Coronary artery (tissue), 2 donors: Measurements from ENCODE around the gene KCNJ2.

Source experiments
- DNase-seq: peaks from one replicate; pipeline ENCODE4 v3.0.0-alpha.2; 2017; ENCODE audit warnings: low spot score
- H3K27ac ChIP-seq, 2 donors: fragments of 200-600 bp; sonication (generic); one replicate each; pipeline ENCODE4 v1.5.1; 2016 to 2019
- H3K4me3 ChIP-seq: fragments of 200-600 bp; sonication (generic); 2 replicates; pipeline ENCODE4 v1.5.1; 2016; ENCODE audit warnings: mild to moderate bottlenecking, moderate library complexity
- TF ChIP-seq, protein P1 (sequence below): fragments of 200-600 bp; sonication (generic); IDR thresholded peaks from one replicate; pipeline ENCODE4 v1.5.1; 2019; ENCODE audit warnings: antibody characterized with exemption

The KCNJ2 gene

GRCh38 chr17:70127221-70127873, 42.0 kb upstream of the KCNJ2 start:
- TF ChIP-seq, protein P1, sequence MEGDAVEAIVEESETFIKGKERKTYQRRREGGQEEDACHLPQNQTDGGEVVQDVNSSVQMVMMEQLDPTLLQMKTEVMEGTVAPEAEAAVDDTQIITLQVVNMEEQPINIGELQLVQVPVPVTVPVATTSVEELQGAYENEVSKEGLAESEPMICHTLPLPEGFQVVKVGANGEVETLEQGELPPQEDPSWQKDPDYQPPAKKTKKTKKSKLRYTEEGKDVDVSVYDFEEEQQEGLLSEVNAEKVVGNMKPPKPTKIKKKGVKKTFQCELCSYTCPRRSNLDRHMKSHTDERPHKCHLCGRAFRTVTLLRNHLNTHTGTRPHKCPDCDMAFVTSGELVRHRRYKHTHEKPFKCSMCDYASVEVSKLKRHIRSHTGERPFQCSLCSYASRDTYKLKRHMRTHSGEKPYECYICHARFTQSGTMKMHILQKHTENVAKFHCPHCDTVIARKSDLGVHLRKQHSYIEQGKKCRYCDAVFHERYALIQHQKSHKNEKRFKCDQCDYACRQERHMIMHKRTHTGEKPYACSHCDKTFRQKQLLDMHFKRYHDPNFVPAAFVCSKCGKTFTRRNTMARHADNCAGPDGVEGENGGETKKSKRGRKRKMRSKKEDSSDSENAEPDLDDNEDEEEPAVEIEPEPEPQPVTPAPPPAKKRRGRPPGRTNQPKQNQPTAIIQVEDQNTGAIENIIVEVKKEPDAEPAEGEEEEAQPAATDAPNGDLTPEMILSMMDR = no peak
- no peak for DNase-seq
- Histone ChIP-seq H3K4me3 (no peak overlapping the region), H3K27ac (no peak overlapping the region)

- H3K27ac ChIP-seq = no peak overlapping the region
- DNase-seq = no peak
- TF ChIP-seq, protein P1 = no peak
- no peak overlapping the region for H3K4me3 ChIP-seq
Measured at GRCh38 chr17:70128727-70129238, 40.5 kb upstream of the KCNJ2 start.

- no peak for DNase-seq
- H3K4me3 ChIP-seq = no peak overlapping the region
- no peak overlapping the region for H3K27ac ChIP-seq
- TF ChIP-seq, protein P1 = no peak
Measured at GRCh38 chr17:70130289-70130688, 39.0 kb upstream of the KCNJ2 start.

DNA sequence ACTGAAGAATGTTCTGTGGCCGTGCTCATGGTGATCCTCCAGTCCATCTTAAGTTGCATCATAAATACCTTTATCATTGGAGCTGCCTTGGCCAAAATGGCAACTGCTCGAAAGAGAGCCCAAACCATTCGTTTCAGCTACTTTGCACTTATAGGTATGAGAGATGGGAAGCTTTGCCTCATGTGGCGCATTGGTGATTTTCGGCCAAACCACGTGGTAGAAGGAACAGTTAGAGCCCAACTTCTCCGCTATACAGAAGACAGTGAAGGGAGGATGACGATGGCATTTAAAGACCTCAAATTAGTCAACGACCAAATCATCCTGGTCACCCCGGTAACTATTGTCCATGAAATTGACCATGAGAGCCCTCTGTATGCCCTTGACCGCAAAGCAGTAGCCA, 36.8 kb upstream of the KCNJ2 start:
- H3K4me3 ChIP-seq = no peak overlapping the region
- no peak for DNase-seq
- no peak overlapping the region for H3K27ac ChIP-seq
- TF ChIP-seq, protein P1 = no peak

- TF ChIP-seq, protein P1 = no peak
- Histone ChIP-seq H3K27ac (no peak overlapping the region), H3K4me3 (no peak overlapping the region)
- no peak for DNase-seq
Measured at GRCh38 chr17:70134042-70134441, 35.3 kb upstream of the KCNJ2 start.

DNA sequence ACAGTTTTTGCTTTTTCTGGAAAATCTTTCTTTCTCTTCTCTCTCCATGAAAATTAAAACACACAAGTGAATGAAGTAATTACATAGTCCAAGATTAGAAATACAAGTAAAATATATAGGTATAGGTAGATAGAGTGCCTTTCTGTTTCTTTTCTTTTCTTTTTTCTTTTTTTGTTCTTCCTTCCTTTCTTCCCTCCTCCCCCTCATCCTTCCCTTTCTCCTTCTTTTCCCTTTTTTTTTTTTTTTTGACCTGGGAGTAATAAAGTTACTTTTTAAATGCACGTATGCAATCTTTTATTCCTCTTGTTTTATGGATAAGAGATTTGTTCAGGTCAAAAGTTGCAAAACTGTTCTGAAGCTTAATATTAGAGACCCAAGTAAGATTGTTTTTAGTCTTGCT, 34.6 kb upstream of the KCNJ2 start:
- H3K27ac ChIP-seq = no peak overlapping the region
- TF ChIP-seq, protein P1 = no peak
- no peak overlapping the region for H3K4me3 ChIP-seq
- DNase-seq = no peak

GRCh38 chr17:70136131-70136530, 33.2 kb upstream of the KCNJ2 start:
- no peak overlapping the region for H3K27ac ChIP-seq
- DNase-seq = no peak
- no peak overlapping the region for H3K4me3 ChIP-seq
- TF ChIP-seq, protein P1 = no peak
